ENCODE results near the gene CCDC47. TPM values are rescaled to one million over a fixed set of nuclear protein-coding genes. Genes with fewer than 3 reads are reported as not detected.

CCDC47 gene
- total and polyA plus RNA-seq, 12 donors = 24.2 to 216 (median 93.1) TPM

DNA sequence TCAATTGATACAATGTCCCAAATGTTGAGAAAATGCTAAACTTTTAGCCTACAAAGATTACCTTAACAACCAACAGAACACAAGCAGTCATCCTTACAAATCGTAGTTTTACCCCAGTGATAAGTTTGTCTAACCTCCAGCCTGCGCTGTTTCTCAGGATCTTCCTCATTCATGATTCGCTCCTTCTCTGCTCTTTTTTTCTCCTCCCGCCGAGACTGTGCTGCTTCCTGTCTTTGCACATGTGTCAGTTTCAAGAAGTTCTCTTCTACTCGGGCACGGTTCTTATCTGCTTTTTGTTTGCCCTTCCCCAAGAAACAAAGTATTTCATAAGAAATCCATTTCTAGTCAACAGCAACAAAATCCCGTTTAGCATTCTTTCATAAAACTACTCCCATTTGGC is 21.6 kb downstream of the CCDC47 start:
- no peak for TF ChIP-seq CTCF (IDR thresholded peaks at IDR 0.05)
- no peak for TF ChIP-seq POLR2A (IDR thresholded peaks at IDR 0.05)
- H3K9me3 ChIP-seq (replicated peaks in 1 of 3) = no peaks in the 10 kb centered on the region
- H3K27me3 ChIP-seq = no peaks in the 10 kb centered on the region
- intact Hi-C loops (cut with DNase I) = no loop called here
- H3K4me1 ChIP-seq (replicated peaks in 1 of 2) = no peaks in the 10 kb centered on the region
- peaks cover 0 to 78% of the 10 kb centered on the region in 2 donors for H3K36me3 ChIP-seq (replicated peaks in 1 of 2)
- 65 to 77% (median 75%) methylated on average over 8 of the region's 8 CpGs for WGBS, 4 donors
- H3K4me3 ChIP-seq = no peak overlapping the region
- no peak for DNase-seq
- no peak overlapping the region for H3K27ac ChIP-seq

GRCh38 chr17:63741408-63742173 is 31.8 kb downstream of the CCDC47 start, which contains the start of gene STRADA:
TSS of gene STRADA (minus strand) at chr17:63741799. CDS start at chr17:63728369, 13,430 bp downstream.
- intact Hi-C loops (cut with DNase I) = no loop called here
- TF ChIP-seq POLR2A (IDR thresholded peaks at IDR 0.05) (peak; percentile 60 to 93), CTCF (IDR thresholded peaks at IDR 0.05) (no peak)
- peak within 1 kb of the TSS; percentile 88 to 93 (median 92) for H3K27ac ChIP-seq
- 0% methylated on average over 16 to 61 of the region's 61 CpGs for WGBS, 4 donors
- no peaks in the 10 kb centered on the region for H3K9me3 ChIP-seq (replicated peaks in 1 of 3)
- H3K27me3 ChIP-seq = no peaks in the 10 kb centered on the region
- DNase-seq = peak; percentile 98 to 99 (median 98)
- peaks cover 0 to 12% of the 10 kb centered on the region in 2 donors for H3K36me3 ChIP-seq (replicated peaks in 1 of 2)
- peaks cover 12 to 15% of the 10 kb centered on the region in 2 donors for H3K4me1 ChIP-seq (replicated peaks in 1 of 2)
- H3K4me3 ChIP-seq = peak within 1 kb of the TSS; percentile 37 to 81 (median 58)

DNA sequence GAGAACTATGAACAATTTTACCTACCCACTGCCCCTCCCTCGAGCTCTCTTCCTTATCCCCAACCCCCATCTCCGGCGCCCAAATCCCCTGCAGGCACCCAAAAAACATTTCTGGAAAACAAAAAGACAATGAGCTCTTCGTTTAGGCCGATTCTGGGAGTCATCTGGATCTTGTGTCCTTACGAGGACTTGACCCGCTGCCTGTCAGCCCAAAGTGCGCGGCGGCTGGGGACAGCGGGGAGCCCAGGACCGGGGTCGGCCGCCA is 32.3 kb downstream of the CCDC47 start:
- Histone ChIP-seq H3K4me3 (peak overlapping the region; percentile 37 to 81 (median 58)), H3K36me3 (replicated peaks in 1 of 2) (peaks cover 0 to 9% of the 10 kb centered on the region in 2 donors), H3K27me3 (no peaks in the 10 kb centered on the region), H3K27ac (peak overlapping the region; percentile 88 to 93 (median 92)), H3K9me3 (replicated peaks in 1 of 3) (no peaks in the 10 kb centered on the region), H3K4me1 (replicated peaks in 1 of 2) (peaks cover 12 to 15% of the 10 kb centered on the region in 2 donors)
- TF ChIP-seq POLR2A (IDR thresholded peaks at IDR 0.05) (no peak), CTCF (IDR thresholded peaks at IDR 0.05) (no peak)
- 0 to 2% (median 0%) methylated on average over 7 to 14 of the region's 14 CpGs for WGBS, 4 donors
- DNase-seq = peak in 1 of 7 donors; percentile 60
- intact Hi-C loops (cut with DNase I) = no loop called here

- H3K27ac ChIP-seq = peak overlapping the region; percentile 88 to 93 (median 92)
- H3K9me3 ChIP-seq (replicated peaks in 1 of 3) = no peaks in the 10 kb centered on the region
- H3K4me3 ChIP-seq = peak overlapping the region in 3 of 4 donors; percentile 37 to 81 (median 52)
- no peaks in the 10 kb centered on the region for H3K27me3 ChIP-seq
- intact Hi-C loops (cut with DNase I) = no loop called here
- no peak for TF ChIP-seq CTCF (IDR thresholded peaks at IDR 0.05)
- no peak for DNase-seq
- WGBS, 4 donors = 40 to 43% (median 42%) methylated on average over 12 of the region's 12 CpGs
- H3K36me3 ChIP-seq (replicated peaks in 1 of 2) = peaks cover 0 to 4% of the 10 kb centered on the region in 2 donors
- peaks cover 12 to 15% of the 10 kb centered on the region in 2 donors for H3K4me1 ChIP-seq (replicated peaks in 1 of 2)
These were observed 32.8 kb downstream of the CCDC47 start for GRCh38 chr17:63740464-63741142.

Measured in adrenal gland (tissue), 12 donors.